Heart left ventricle (tissue), 16 donors: ENCODE measurements around the gene ADRM1. TPM values are rescaled to one million over a fixed set of nuclear protein-coding genes. Genes with fewer than 3 reads are reported as not detected.

Experiments
- ATAC-seq, 4 donors: fragments of 200-7000 bp; cut with Tn5 transposase; one replicate each; pipeline ENCODE4 v1.9.1; 2020 to 2022; ENCODE audit warnings: moderate library complexity in 4 of 4, mild to moderate bottlenecking in 3 of 4, moderate number of reproducible peaks in 1 of 4
- DNase-seq, 5 donors: peaks; one replicate each; pipeline ENCODE4 v3.0.0-alpha.2; 2020
- H3K27ac ChIP-seq, 12 donors: fragments of 200-600 bp; sonication (generic) in 4 of 12; one replicate each; pipeline versions ENCODE4 v1.5.0 to v1.8.0; 2016 to 2022; ENCODE audit warnings: mild to moderate bottlenecking in 2 of 12
- H3K27me3 ChIP-seq, 9 donors: fragments of 200-600 bp; sonication (generic) in 2 of 9; one replicate each; pipeline versions ENCODE4 v1.5.1 to v1.8.0; 2016 to 2022; ENCODE audit warnings: mild to moderate bottlenecking in 3 of 9
- H3K36me3 ChIP-seq, 9 donors: fragments of 200-600 bp; sonication (generic) in 2 of 9; one replicate each; pipeline versions ENCODE4 v1.5.0 to v1.8.0; 2018 to 2022; ENCODE audit warnings: mild to moderate bottlenecking in 2 of 9
- H3K4me1 ChIP-seq, 12 donors: fragments of 200-600 bp; sonication (generic) in 4 of 12; one replicate each; pipeline versions ENCODE4 v1.5.0 to v1.8.0; 2016 to 2022; ENCODE audit warnings: mild to moderate bottlenecking in 3 of 12
- H3K4me3 ChIP-seq, 12 donors: fragments of 200-600 bp; sonication (generic) in 4 of 12; one replicate each; pipeline versions ENCODE4 v1.5.0 to v1.8.0; 2017 to 2022; ENCODE audit warnings: mild to moderate bottlenecking in 9 of 12, moderate library complexity in 4 of 12
- H3K9me3 ChIP-seq, 12 donors: fragments of 200-600 bp; sonication (generic) in 4 of 12; one replicate each; pipeline versions ENCODE4 v1.5.0 to v1.8.0; 2016 to 2022; ENCODE audit warnings: mild to moderate bottlenecking in 1 of 12
- POLR2A ChIP-seq, 2 donors: fragments of 450-650 bp; IDR thresholded peaks; one replicate each; pipeline ENCODE4 v1.6.1; 2017; ENCODE audit warnings: antibody characterized with exemption in 2 of 2, mild to moderate bottlenecking in 2 of 2, moderate library complexity in 2 of 2
- WGBS, 4 donors: extraction: QIAGEN DNeasy Blood & Tissue Kit in 2 of 4; methylation state at CpG; one replicate each; pipeline versions ENCODE4 v1.1.5 to v1.1.7; 2013 to 2018; 5-methylcytosine and 5-hydroxymethylcytosine counted together
- intact Hi-C, 10 donors: fragments of 100-400 bp; cut with DNase I; formaldehyde crosslinking; loops; one replicate each; pipeline versions ENCODE4 v1.11.1 to v1.14.2; 2022
- polyA plus RNA-seq, 2 donors: library from polyadenylated mRNA; stranded (reverse); fragments of 200-250 nt; gene quantifications; one replicate each; pipeline ENCODE4 v1.2.3, GENCODE V29; 2013
- total RNA-seq, 9 donors: library from RNA; depleted of rRNA in 2 of 9; stranded (reverse); fragments of >200 nt in 2 of 9; fragmentation: NEBNext Ultra II Directional in 3 of 9; extraction: Animal tissue kit (Norgen Biotek cat#: 25700) in 3 of 9; gene quantifications; one replicate each; pipeline versions ENCODE4 v1.1.0 to v1.2.4, GENCODE V29; 2016 to 2023
- TF ChIP-seq, protein P1 (sequence below), 12 donors: fragments of 200-600 bp; sonication (generic) in 4 of 12; IDR thresholded peaks; one replicate each; pipeline versions ENCODE4 v1.5.0 to v1.8.0; 2018 to 2022; ENCODE audit warnings: antibody characterized with exemption in 12 of 12, mild to moderate bottlenecking in 5 of 12
- donor health status: ischemic (EF 13 %, LVEDD 7.1; RV severe dilation, severe dysfunction).
- donor health status: healthy with polysubstance abuse.
- donor health status: DM: no; HTN: yes; CAD: no.
- donor health status: DM: no; HTN: no; CAD: no.
- donor health status: ischemic (EF 25% LVEDD 6.9; RV normal size, moderate dysfunction).
- donor health status: ischemic (EF 25% LVEDD 5.7; RV mildly dilated, moderate dysfunction).
- donor health status: healthy.
- donor health status: DM: yes; HTN: yes; CAD: no.
- donor health status: ischemic (EF 35%, LVEDD 5.7; RV mildly dilated, moderate dysfunction).
- donor health status: nonischemic (EF 11% LVEDD 7.7; RV severe dilation, severe dysfunction).
- donor health status: DM: yes; HTN: yes; CAD: no.
- donor health status: PGD.
- donor health status: ischemic (EF 29% LVEDD 5.4; RV normal size, mild dysfunction).
- donor health status: nonischemic (EF 23%, LVEDD 6.1; RV moderate dilation, normal function).

Gene ADRM1
- total and polyA plus RNA-seq, 11 donors, result 66.8 to 218 (median 79.9) TPM

DNA sequence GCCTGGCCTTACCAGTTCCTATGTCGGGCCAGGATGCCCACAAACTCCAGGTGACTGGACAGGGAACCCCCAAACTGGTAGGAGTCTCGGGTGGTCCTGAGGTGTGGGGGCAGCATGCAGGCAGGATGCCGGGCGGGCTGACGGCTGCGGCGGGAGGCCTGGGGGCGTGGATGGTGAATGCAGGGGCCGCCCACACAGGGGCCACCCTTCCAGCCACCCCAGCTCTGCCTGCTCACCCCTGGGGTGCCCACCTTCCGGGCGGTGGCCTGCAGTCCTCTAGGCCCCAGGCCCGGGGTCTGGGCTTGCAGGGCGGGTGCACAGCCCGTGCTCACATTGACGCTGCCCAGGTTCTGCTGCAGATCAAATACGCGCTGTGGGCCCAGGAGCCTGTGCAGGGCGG lies 8.4 kb downstream of the ADRM1 start:
- H3K9me3 ChIP-seq, result no peaks in the 10 kb centered on the region
- H3K4me3 ChIP-seq, result no peak overlapping the region
- intact Hi-C loops, result loop anchor here in 2 of 10 donors (5.0 kb wide), 2 partner anchors 36 to 41 kb away; no protein-coding TSS in a partner anchor
- 88 to 92% (median 91%) methylated on average over 12 to 18 of the region's 18 CpGs for WGBS, 4 donors
- no peak overlapping the region for H3K27ac ChIP-seq
- peaks cover 0 to 12% (median 0%) of the 10 kb centered on the region in 12 donors for H3K4me1 ChIP-seq
- DNase-seq, result no peak
- H3K27me3 ChIP-seq, result no peaks in the 10 kb centered on the region
- ATAC-seq, result no peak
- peaks cover 2 to 95% (median 92%) of the 10 kb centered on the region in 9 donors for H3K36me3 ChIP-seq
- TF ChIP-seq POLR2A (IDR thresholded peaks at IDR 0.05), result no peak
- TF ChIP-seq, protein P1, sequence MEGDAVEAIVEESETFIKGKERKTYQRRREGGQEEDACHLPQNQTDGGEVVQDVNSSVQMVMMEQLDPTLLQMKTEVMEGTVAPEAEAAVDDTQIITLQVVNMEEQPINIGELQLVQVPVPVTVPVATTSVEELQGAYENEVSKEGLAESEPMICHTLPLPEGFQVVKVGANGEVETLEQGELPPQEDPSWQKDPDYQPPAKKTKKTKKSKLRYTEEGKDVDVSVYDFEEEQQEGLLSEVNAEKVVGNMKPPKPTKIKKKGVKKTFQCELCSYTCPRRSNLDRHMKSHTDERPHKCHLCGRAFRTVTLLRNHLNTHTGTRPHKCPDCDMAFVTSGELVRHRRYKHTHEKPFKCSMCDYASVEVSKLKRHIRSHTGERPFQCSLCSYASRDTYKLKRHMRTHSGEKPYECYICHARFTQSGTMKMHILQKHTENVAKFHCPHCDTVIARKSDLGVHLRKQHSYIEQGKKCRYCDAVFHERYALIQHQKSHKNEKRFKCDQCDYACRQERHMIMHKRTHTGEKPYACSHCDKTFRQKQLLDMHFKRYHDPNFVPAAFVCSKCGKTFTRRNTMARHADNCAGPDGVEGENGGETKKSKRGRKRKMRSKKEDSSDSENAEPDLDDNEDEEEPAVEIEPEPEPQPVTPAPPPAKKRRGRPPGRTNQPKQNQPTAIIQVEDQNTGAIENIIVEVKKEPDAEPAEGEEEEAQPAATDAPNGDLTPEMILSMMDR (IDR thresholded peaks at IDR 0.05), result no peak

DNA sequence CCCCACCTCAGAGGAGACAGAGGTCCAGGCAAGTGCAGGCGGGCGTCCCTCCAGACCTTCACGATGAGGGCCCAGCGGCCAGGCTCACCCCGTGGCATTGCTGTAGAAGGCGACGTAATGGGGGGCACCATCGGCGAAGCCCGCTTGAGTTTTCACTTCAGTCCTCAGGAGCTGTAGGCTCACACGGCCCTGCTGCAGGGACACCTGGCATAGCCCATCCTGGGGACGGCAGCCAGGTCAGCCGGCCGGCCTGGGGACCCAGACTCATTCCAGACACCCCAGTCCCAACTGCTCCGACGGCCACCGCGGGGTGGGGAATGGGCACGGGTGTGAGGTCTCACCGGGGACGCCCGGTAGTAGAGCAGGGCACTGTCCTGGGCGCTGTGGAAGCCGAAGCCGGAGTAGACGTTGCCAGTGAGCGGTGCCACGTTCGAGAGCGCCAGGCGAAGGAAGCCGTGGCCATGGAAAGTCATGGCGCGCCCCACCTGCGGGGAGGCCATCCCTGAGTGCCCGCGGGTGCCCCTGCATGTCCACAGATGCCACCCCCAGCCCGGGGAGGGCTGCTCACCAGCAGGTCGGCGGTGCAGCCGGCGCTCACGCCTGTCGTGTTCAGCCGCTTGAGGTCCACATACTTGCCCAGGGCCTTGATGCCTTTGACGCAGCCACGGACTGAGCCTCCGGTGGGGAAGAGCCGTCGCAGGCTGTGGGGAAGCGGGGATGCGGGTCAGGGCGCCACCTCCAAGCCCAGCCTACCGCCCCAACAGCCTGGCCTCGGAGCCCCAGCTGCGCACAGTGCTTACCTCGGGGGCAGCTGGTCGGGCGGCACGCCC lies 9.2 kb downstream of the ADRM1 start:
- Histone ChIP-seq H3K27ac (no peak overlapping the region), H3K27me3 (no peaks in the 10 kb centered on the region), H3K36me3 (peaks cover 2 to 95% (median 92%) of the 10 kb centered on the region in 9 donors), H3K4me1 (peaks cover 0 to 12% (median 0%) of the 10 kb centered on the region in 12 donors), H3K4me3 (no peak overlapping the region), H3K9me3 (no peaks in the 10 kb centered on the region)
- DNase-seq (no peak), ATAC-seq (no peak)
- intact Hi-C loops, result loop anchor here in 2 of 10 donors (5.0 kb wide), 2 partner anchors 35 to 40 kb away; no protein-coding TSS in a partner anchor
- no peak for TF ChIP-seq POLR2A (IDR thresholded peaks at IDR 0.05)
- TF ChIP-seq, protein P1 (IDR thresholded peaks at IDR 0.05), result no peak
- WGBS, 4 donors, result 93 to 95% (median 94%) methylated on average over 40 to 60 of the region's 60 CpGs

DNA sequence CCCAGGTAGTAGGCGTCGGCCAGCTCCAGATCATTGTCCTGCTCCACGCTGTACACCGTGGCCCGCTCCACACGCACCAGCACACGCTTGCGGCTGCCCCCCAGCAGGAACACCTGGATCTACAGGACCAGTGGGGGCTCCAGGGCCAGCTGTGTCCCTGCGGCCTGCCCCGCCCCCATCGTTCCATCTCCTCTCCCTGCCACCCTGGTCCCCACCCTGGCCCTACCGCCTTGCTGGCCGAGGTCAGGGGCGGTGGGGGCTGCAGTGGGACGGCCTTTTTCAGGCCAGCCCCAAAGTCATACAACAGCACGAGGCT lies 9.8 kb downstream of the ADRM1 start:
- H3K9me3 ChIP-seq, result no peaks in the 10 kb centered on the region
- DNase-seq (no peak), ATAC-seq (no peak)
- H3K4me1 ChIP-seq, result peaks cover 0 to 7% (median 0%) of the 10 kb centered on the region in 12 donors
- 88 to 95% (median 93%) methylated on average over 11 to 16 of the region's 16 CpGs for WGBS, 4 donors
- no peak overlapping the region for H3K4me3 ChIP-seq
- no peak for TF ChIP-seq POLR2A (IDR thresholded peaks at IDR 0.05)
- peaks cover 5 to 95% (median 92%) of the 10 kb centered on the region in 9 donors for H3K36me3 ChIP-seq
- no peak overlapping the region for H3K27ac ChIP-seq
- no peaks in the 10 kb centered on the region for H3K27me3 ChIP-seq
- intact Hi-C loops, result loop anchor here in 2 of 10 donors (5.0 kb wide), 2 partner anchors 35 to 40 kb away; no protein-coding TSS in a partner anchor

DNA sequence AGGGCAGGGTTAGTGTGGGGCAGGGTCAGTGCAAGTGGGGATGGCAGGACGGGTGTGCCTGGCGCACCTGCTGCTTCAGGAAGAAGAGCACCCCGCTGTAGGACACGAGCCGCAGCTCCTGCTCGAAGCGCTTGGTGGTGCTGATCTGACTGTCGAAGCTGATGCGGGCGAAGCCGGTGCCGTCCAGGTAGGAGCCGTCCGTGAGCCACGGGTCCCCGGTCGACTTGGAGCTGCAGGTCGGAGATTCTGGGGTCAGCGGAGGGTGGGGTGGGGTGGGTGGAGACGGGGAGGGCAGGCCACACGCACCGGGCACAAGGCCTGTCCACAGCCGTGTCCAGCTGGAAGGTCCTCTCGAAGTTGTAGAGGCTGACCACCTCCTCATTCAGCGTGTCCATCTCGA lies 10.2 kb downstream of the ADRM1 start:
- intact Hi-C loops, result loop anchor here in 2 of 10 donors (5.0 kb wide), 2 partner anchors 34 to 39 kb away; no protein-coding TSS in a partner anchor
- H3K27ac ChIP-seq, result no peak overlapping the region
- peaks cover 0 to 5% (median 0%) of the 10 kb centered on the region in 12 donors for H3K4me1 ChIP-seq
- no peaks in the 10 kb centered on the region for H3K9me3 ChIP-seq
- no peak for DNase-seq
- no peaks in the 10 kb centered on the region for H3K27me3 ChIP-seq
- TF ChIP-seq POLR2A (IDR thresholded peaks at IDR 0.05), result no peak
- TF ChIP-seq, protein P1 (IDR thresholded peaks at IDR 0.05), result no peak
- H3K36me3 ChIP-seq, result peaks cover 5 to 91% (median 88%) of the 10 kb centered on the region in 9 donors
- WGBS, 4 donors, result 93 to 95% (median 95%) methylated on average over 9 to 26 of the region's 26 CpGs
- no peak for ATAC-seq
- no peak overlapping the region for H3K4me3 ChIP-seq
